Hepatocyte (in vitro differentiated cells): ENCODE results near the gene DAB1.

Experiments used
- CTCF ChIP-seq: fragments of 200-600 bp; sonication (generic); IDR thresholded peaks from 2 replicates; pipeline ENCODE4 v1.5.1; 2016; ENCODE audit warnings: antibody characterized with exemption, mild to moderate bottlenecking; ENCODE audit not compliant: poor library complexity
- EZH2 ChIP-seq: fragments of 200-600 bp; sonication (generic); IDR thresholded peaks from 2 replicates; pipeline ENCODE4 v1.6.1; 2016; ENCODE audit warnings: antibody characterized with exemption, mild to moderate bottlenecking, borderline replicate concordance
- EZH2phosphoT487 ChIP-seq: fragments of 200-600 bp; sonication (generic); IDR thresholded peaks from one replicate; pipeline ENCODE4 v1.6.1; 2018; ENCODE audit warnings: antibody characterized with exemption, mild to moderate bottlenecking, low read depth, moderate library complexity; ENCODE audit not compliant: unreplicated experiment, severe bottlenecking

DNA sequence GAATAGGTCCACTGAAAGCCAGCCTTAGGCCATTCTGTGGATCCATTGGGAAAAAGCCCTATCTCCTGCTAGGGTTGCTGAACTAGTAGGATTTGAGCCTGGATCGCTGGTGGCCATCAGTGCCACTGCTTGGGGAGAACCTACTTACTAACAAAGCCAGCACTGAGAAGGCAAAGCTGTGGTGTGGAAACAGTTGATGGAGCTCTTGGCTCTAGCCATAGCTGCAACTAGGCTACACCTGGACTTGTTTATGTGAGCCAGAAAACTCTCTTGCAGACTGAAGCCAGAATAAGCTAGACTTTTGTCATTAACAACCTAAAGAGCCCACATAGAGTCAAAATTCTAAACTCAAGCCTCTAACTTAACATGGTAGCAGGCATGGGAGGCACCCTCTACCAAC lies 20.7 kb downstream of the DAB1 start:
- no peak for TF ChIP-seq EZH2phosphoT487
- no peak for TF ChIP-seq EZH2
- TF ChIP-seq CTCF, result no peak
